Stomach (tissue), 9 donors: ENCODE measurements around the gene CCDC88C. TPM values are rescaled to one million over a fixed set of nuclear protein-coding genes. Genes with fewer than 3 reads are reported as not detected.

Experiments used
- DNase-seq, 2 donors: peaks; one replicate each; pipeline versions ENCODE4 v3.0.0 to v3.0.0-alpha.2; 2013 to 2019
- H3K27ac ChIP-seq, 5 donors: fragments of 200-600 bp in 4 of 5; sonication (generic) in 4 of 5; one replicate each; pipeline ENCODE4 v1.5.1; 2013 to 2019; ENCODE audit warnings: mild to moderate bottlenecking in 1 of 5, moderate library complexity in 1 of 5
- H3K27me3 ChIP-seq, 3 donors: fragments of 200-600 bp; sonication (generic); one replicate each; pipeline ENCODE4 v1.5.1; 2017 to 2019; ENCODE audit warnings: mixed run types in 1 of 3
- H3K36me3 ChIP-seq, 4 donors: fragments of 200-600 bp; sonication (generic); 1 replicate in 3 of 4; 2 replicates in 1 of 4; pipeline ENCODE4 v1.5.1; 2016 to 2019
- H3K4me1 ChIP-seq, 4 donors: fragments of 200-600 bp; sonication (generic); one replicate each; pipeline ENCODE4 v1.5.1; 2016 to 2019
- H3K4me3 ChIP-seq, 4 donors: fragments of 200-600 bp; sonication (generic) in 3 of 4; one replicate each; pipeline ENCODE4 v1.5.1; 2016 to 2019; ENCODE audit warnings: mild to moderate bottlenecking in 1 of 4
- H3K9me3 ChIP-seq, 4 donors: fragments of 200-600 bp; sonication (generic); one replicate each; pipeline ENCODE4 v1.5.1; 2016 to 2019
- CTCF ChIP-seq, 7 experiments: fragments of 450-650 bp in 4 of 7; fragments of 200-600 bp in 3 of 7; sonication (generic) in 3 of 7; IDR thresholded peaks; one replicate each; pipeline ENCODE4 v1.5.1; 2016 to 2019; ENCODE audit warnings: antibody characterized with exemption in 7 of 7, control low read depth in 2 of 7, mild to moderate bottlenecking in 1 of 7
- EP300 ChIP-seq: sonication (generic); formaldehyde crosslinking; IDR thresholded peaks from one replicate; pipeline ENCODE4 v1.6.1; 2017; ENCODE audit warnings: antibody characterized with exemption
- POLR2A ChIP-seq, 4 donors: fragments of 450-650 bp; IDR thresholded peaks; one replicate each; pipeline ENCODE4 v1.6.1; 2016; ENCODE audit warnings: antibody characterized with exemption in 4 of 4, control low read depth in 2 of 4, mild to moderate bottlenecking in 1 of 4, moderate library complexity in 1 of 4
- POLR2AphosphoS5 ChIP-seq, 3 donors: sonication (generic); formaldehyde crosslinking; IDR thresholded peaks; one replicate each; pipeline ENCODE4 v1.6.1; 2016; ENCODE audit warnings: antibody characterized with exemption in 3 of 3
- WGBS, 5 donors: extraction: QIAGEN DNeasy Blood & Tissue Kit in 3 of 5; methylation state at CpG; one replicate each; pipeline versions ENCODE4 v1.1.5 to v1.1.7; 2013 to 2018; 5-methylcytosine and 5-hydroxymethylcytosine counted together
- intact Hi-C: fragments of 100-400 bp; cut with DNase I; formaldehyde crosslinking; loops from one replicate; pipeline ENCODE4 v1.15.1; 2023; ENCODE audit warnings: low total_unique reads
- polyA plus RNA-seq, 3 donors: library from polyadenylated mRNA; stranded (reverse); fragments of 200-250 nt; gene quantifications; one replicate each; pipeline ENCODE4 v1.2.3, GENCODE V29; 2013
- total RNA-seq, 5 donors: library from RNA; depleted of rRNA; stranded (reverse); fragments of >200 nt; gene quantifications; one replicate each; pipeline versions ENCODE4 v1.1.0 to v1.2.3, GENCODE V29; 2014 to 2016
- donor health status: healthy with polysubstance abuse.
- donor health status: Bipolar disorder and iron deficiency.
- donor health status: healthy.

The CCDC88C gene
- total and polyA plus RNA-seq, 8 donors = 10.5 to 66.9 (median 22.3) TPM

- Histone ChIP-seq H3K4me3 (no peak overlapping the region), H3K27ac (peak overlapping the region in 2 of 5 donors; percentile 14 to 26), H3K27me3 (peaks cover 0 to 7% (median 0%) of the 10 kb centered on the region in 3 donors), H3K36me3 (no peaks in the 10 kb centered on the region), H3K9me3 (no peaks in the 10 kb centered on the region), H3K4me1 (peaks cover 17 to 40% (median 29%) of the 10 kb centered on the region in 4 donors)
- no peak for DNase-seq
- TF ChIP-seq CTCF (IDR thresholded peaks at IDR 0.05) = no peak
- TF ChIP-seq POLR2AphosphoS5 (IDR thresholded peaks at IDR 0.05) = no peak
- no peak for TF ChIP-seq EP300
- TF ChIP-seq POLR2A (IDR thresholded peaks at IDR 0.05) = no peak
- intact Hi-C loops = no loop called here
- WGBS, 5 donors = 83 to 90% (median 88%) methylated on average over 5 of the region's 5 CpGs
Measured at GRCh38 chr14:91261115-91261514, 156.5 kb downstream of the CCDC88C start.

- Histone ChIP-seq H3K36me3 (no peaks in the 10 kb centered on the region), H3K4me1 (peaks cover 9 to 42% (median 27%) of the 10 kb centered on the region in 4 donors), H3K27me3 (no peaks in the 10 kb centered on the region), H3K27ac (peak overlapping the region in 3 of 5 donors; percentile 62 to 80 (median 79)), H3K9me3 (no peaks in the 10 kb centered on the region), H3K4me3 (no peak overlapping the region)
- no peak for TF ChIP-seq CTCF (IDR thresholded peaks at IDR 0.05)
- intact Hi-C loops = no loop called here
- WGBS, 5 donors = 87 to 94% (median 90%) methylated on average over 3 of the region's 3 CpGs
- DNase-seq = no peak
Measured at GRCh38 chr14:91258876-91259275, 158.7 kb downstream of the CCDC88C start.

- intact Hi-C loops = no loop called here
- WGBS, 5 donors = 54 to 68% (median 65%) methylated on average over 16 of the region's 16 CpGs
- peak in 1 of 2 donors; percentile 68 for DNase-seq
- TF ChIP-seq CTCF (IDR thresholded peaks at IDR 0.05) (no peak), POLR2AphosphoS5 (IDR thresholded peaks at IDR 0.05) (peak; percentile 34 to 73 (median 37)), POLR2A (IDR thresholded peaks at IDR 0.05) (no peak)
- peak overlapping the region; percentile 29 to 80 (median 62) for H3K27ac ChIP-seq
- no peaks in the 10 kb centered on the region for H3K9me3 ChIP-seq
- H3K4me3 ChIP-seq = no peak overlapping the region
- peaks cover 8 to 39% (median 28%) of the 10 kb centered on the region in 4 donors for H3K4me1 ChIP-seq
- peaks cover 0 to under 1% (median 0%) of the 10 kb centered on the region in 3 donors for H3K27me3 ChIP-seq
- H3K36me3 ChIP-seq = no peaks in the 10 kb centered on the region
Measured at GRCh38 chr14:91258011-91258618, 159.5 kb downstream of the CCDC88C start.

GRCh38 chr14:91257328-91258010 lies 160.2 kb downstream of the CCDC88C start:
- intact Hi-C loops = no loop called here
- no peak overlapping the region for H3K4me3 ChIP-seq
- peaks cover 0 to 5% (median 0%) of the 10 kb centered on the region in 3 donors for H3K27me3 ChIP-seq
- peak in 1 of 2 donors; percentile 48 for DNase-seq
- peaks cover 14 to 46% (median 34%) of the 10 kb centered on the region in 4 donors for H3K4me1 ChIP-seq
- TF ChIP-seq POLR2AphosphoS5 (IDR thresholded peaks at IDR 0.05) (peak in 1 of 3 donors; percentile 22), POLR2A (IDR thresholded peaks at IDR 0.05) (no peak), CTCF (IDR thresholded peaks at IDR 0.05) (no peak)
- no peaks in the 10 kb centered on the region for H3K9me3 ChIP-seq
- WGBS, 5 donors = 33 to 59% (median 41%) methylated on average over 7 to 8 of the region's 8 CpGs
- H3K36me3 ChIP-seq = no peaks in the 10 kb centered on the region
- H3K27ac ChIP-seq = peak overlapping the region; percentile 31 to 80 (median 62)
